ENCODE measurements around the gene DSCAM.

DSCAM gene

DNA sequence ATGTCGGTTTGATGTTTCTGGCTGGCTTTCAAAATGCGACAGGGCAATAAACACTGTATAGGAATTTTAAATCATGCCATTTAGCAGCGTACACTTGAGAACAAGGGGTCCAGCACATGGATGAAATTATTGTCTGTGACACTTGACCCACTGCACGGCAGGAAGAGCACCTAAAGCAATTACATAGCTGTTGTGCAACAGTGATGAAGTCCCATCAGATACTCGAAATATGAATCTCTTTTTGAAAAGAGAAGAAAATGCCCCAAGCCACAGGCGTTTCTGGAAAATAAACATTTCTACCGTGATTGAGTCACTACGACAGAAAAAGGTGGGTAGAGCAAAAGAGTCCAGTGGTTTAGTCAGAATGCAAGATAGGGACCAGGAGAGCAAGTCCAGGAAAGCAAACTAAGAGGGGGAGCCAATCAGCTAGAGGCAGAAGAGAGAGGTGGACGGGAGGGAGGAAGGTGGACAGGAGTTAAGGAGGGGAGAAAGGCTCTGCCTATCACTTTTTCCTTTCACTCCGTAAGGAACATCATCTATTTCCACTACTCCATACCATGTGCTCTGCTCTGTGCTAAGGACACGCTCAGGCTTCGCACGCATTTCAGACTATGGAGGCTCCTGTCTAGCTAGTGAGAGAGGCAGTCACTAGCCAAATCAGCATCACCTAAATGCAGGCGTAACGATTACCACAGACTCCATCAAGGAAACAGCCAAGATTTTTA, 6.4 kb downstream of the DSCAM start:
- no peak for DNase-seq

DNA sequence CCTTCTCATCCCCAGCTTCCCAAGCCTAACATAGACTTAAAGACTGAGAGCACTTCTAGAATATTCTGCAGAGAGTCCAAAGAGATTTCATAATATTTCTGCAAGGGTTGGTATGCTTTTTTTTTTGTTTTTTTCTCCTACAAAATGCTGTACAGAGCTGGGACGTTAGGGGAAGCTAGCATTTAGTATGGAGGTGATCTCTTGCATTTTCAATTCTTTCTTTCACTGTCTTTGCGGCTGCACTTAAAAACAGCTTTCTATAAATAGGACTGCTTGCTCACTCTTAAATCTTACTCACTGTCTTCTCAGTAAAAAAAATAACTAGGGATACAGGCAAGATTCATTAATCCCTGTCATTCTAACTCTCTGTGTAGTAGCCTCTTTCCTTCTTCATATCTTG, 7.4 kb downstream of the DSCAM start:
- DNase-seq: peak; percentile 34

DNA sequence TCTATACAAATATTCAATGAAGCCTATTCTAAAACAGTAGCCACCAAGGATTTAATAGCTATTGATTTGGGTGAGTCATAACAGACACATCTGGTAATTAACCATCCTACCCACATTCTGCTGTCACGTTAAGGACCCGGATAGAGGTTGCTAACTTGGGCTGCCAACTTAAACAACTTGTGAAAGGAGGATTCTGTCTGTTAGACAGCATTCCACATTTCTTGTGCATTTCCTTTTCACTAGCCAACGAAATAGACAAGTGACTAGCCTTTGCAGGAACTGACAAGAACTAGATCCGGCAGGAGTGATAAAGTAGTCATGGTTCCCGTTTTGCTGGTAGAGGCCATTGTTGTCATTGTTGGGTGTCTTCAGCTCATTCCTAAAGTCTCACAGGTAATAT, 9.5 kb downstream of the DSCAM start:
- DNase-seq: peak; percentile 61

DNA sequence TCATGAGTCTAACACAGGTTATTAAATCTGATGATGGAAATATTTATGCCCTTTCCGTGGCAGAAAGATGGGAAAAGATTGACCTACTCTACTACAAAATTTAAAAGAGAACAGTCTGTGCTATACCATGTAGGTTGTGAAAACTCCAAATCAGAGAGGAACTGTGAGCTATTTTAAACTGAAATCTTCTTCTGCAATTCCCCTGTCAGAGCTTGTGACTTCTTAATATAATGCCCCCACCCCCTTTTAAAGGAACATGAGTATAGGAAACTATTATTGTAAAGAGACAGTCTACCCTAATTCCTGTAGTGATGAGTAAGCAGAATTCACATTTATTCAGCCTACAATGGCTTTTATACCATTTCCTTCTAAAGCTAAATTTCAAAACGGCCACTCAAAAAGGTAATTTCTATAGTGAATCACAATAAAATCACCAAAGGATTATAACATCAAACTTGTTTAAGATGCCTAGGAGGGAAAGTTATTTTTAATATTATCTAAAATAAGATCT, 11.7 kb downstream of the DSCAM start:
- no peak for DNase-seq

GRCh38 chr21:40833184-40833583, 13.8 kb downstream of the DSCAM start:
- no peak for DNase-seq

- DNase-seq: no peak
Observed at GRCh38 chr21:40832316-40832715, 14.6 kb downstream of the DSCAM start.

GRCh38 chr21:40830836-40831235, 16.1 kb downstream of the DSCAM start:
- DNase-seq: peak; percentile 19

DNA sequence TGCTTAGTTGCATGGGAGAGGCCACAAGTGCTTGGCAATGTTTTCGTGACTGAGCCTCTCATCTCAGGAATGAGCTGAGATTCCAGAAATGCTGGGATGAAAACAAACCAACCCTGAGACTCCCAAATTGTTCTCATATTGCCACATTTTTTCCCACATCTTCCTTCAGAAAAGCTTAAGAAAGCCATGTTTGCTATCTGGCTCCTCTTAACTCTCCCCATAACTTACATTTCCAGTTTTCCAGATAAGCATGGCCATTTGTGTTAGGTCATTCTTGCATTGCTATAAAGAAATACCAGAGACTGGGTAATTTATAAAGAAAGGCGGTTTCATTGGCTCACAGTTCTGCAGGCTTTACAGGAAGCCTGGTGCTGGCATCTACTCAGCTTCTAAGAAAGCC, 17.2 kb downstream of the DSCAM start:
- DNase-seq: peak; percentile 23

- no peak for DNase-seq
Observed at GRCh38 chr21:40829308-40829707, 17.6 kb downstream of the DSCAM start.

DNA sequence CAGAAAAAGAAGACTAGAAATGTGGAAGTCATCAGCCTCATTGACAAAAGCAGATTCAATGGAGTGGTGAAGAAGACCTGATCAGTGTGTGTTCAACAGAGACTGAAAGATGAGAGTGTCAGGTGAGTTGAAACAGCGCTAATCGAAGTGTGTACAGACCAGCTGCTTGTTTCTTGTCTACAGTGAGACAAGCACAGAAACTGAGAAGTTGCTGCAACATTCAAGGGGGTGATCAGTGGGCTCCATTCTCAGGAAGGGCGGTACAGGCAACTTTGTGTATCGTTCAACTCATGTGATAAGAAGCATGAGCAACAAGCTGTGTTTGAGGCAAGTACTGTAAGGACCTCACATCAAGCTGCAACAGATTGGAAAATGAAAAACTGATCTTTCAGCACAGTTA, 19.4 kb downstream of the DSCAM start:
- DNase-seq: no peak

DNA sequence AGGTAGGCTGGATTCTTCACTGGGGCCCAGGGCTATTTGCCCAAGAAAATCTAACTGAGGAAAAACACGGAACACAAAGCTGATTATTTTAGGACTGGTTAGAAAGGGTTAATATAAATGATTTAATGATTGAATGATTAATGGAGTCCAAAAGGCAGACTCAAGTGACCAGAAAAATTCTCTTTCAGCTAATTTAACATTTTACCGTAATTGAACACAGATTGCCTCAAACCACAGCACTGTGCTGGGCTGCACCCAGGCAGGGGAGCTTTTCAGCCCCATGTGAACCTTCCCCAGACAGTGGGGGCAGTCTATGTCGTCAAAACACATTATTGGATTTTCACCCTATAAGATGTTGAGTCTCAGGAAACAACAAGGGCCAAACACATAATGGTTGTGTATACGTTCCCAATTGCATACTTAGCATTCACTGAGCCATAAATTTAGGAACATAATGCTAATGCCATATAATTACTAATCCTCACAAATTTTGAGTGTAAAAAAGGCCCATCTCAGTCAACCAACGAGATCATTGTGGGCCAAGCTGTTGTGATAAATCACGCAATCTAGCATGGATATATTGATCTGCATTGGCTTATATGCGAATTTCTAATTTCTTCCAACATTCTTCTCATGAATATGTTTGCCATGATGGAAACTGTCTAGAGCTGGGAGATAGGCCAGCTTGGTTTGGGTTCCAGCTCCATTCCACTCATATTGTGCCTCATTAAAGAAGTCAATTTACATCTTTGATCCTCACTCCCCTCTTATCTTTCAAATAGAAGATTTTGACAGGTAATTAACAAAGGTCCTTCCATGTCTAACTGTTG, 27.7 kb downstream of the DSCAM start:
- DNase-seq: peak; percentile 45

DNA sequence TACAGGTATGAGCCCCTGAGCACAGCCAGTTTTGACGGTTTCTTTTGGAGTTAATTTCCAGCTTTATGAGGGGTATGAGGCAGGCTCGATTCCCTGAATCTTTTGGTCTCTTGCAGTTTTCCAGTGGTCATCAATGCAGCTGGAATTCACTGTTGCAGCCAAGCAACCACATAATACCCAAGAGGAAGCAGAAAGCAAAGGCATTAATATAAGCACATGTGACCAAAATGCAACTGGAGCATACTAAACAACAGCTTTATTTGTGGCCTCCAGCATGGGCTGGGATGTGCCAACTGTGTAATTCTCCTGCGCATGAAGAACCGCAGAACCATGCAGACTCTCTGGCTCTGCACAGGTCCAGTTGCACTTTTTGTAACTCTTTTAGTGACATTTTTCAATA, 33.0 kb downstream of the DSCAM start:
- DNase-seq: no peak

DNA sequence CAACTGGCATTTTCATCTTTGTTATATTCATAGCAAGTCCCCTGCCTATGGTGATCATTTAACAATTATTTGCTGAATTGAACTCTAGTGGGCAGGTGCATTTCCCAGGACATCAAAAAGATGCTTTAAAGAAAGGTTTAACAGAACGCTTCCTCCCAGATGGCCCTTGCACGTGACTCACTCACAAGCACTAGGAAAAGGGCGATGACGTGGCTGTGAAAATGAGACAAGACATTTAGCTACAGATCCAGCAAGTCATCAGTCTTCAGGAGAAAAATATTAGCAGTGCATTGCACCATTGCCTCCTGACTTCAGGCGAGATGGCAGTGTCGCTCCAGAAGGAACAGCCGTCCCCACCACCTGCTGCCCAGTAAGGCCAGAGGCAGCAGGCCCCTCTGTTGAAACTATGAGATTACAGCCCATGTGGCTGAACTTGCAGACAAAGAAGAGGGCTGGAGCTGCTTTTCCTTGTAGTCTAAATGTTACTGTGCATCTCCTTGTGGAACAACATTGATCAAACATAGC, 37.2 kb downstream of the DSCAM start:
- no peak for DNase-seq

DNA sequence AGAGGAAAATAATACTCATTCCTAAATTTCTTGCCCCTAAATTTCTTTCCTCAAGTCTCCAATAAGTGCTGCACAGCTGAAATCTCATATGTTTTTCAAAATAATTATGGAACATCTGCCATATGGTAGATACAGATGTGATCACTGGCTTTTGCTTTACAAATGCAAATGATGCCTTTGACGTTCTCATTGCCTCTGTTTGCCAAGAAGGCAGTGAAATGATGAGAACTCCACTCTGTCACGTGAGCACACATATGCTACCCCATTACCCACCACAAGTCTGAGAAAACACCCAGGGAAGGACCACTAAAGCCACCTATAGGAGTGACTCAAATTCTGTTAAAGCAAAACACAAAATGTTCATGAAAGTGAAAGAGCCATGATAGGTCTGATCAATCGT, 43.9 kb downstream of the DSCAM start:
- DNase-seq: no peak

GRCh38 chr21:40800126-40800525, 46.8 kb downstream of the DSCAM start:
- DNase-seq: no peak

DNA sequence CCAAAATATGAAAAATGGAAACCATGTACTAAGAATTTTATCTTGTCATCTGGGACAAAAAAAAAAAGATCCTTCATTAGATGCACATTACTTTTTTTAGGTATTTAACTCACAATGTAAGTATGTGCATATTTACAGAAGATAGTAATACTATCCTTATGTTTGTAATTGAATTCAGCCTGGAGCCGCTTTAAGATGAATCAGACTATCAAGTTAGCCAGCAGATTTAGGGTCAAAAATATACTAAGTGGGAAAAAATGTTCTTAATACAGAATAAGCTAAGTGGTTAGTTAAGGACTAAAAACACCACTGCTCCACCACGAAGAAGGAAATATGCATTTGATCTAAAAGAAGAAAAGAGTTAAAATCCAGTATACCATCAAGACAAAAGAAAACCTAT, 49.1 kb downstream of the DSCAM start:
- peak; percentile 82 for DNase-seq

GRCh38 chr21:40797410-40797809, 49.5 kb downstream of the DSCAM start:
- DNase-seq: no peak

GRCh38 chr21:40796464-40796863, 50.5 kb downstream of the DSCAM start:
- DNase-seq: peak; percentile 6

DNA sequence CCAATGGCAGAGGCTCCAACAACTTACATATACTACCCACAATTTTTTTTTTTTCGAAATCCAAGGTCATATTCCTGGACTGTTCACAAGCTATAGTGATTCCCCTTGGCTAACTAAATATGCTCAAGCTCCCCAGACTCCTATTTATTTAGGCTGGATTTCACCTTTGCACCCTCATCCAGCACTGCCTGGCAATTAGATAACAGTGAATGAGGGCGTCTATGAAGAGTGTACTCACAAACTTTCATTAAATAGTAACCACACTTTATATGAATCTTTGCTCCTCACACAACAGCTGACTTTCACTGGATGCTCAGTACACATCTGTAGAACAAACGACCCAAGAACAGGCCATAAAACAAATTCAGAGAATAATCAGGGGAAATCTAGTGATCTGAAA, 51.6 kb downstream of the DSCAM start:
- no peak for DNase-seq

GRCh38 chr21:40792691-40793456, 54.1 kb downstream of the DSCAM start:
- no peak for DNase-seq

DNA sequence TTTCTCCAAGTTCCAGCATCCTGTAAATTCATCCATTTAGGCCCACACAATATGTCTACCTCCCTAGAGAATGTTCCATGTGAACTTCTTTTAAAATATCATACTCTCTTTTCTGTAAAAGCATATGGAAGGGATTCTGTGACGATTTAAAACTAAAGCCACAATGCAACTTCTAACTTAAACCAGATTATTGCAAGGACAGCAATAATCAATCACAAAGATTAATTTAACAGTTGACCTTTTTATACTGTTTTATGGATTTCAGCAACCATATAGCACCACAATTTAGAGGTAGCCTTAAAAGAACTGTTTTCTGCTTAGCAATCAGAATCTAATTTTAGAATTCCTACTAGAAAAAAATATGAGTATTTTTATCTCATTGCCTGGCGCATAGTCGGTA, 58.3 kb downstream of the DSCAM start:
- DNase-seq: no peak

DNA sequence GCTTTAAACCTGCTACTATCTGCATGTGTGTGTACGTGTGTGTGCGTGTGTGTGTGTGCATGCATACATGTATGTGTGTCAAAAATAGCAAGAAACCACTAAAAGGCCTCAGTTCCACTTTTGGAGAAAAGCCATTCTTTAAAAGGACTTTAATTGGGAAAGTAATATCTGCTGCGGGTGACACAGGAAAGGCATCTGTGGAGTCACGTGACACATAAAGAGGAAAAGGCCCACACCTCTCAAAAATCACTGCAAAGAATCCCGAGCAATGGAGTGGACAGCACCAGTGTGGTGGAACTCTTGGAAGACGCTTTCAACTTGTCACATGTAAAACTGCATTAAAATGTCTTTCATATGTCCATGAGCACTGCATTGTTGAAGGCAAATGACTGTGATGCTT, 63.6 kb downstream of the DSCAM start:
- no peak for DNase-seq
